KMS-11 (cell line): Measurements from ENCODE around the gene PTPDC1.

Experiments
- H2AFZ ChIP-seq: fragments of 200-600 bp; sonication (generic); 2 replicates; pipeline ENCODE4 v1.6.1; 2016; ENCODE audit warnings: antibody characterized with exemption, mixed run types, low read depth
- H3K27ac ChIP-seq: fragments of 200-600 bp; sonication (generic); 2 replicates; pipeline ENCODE4 v1.6.1; 2016; ENCODE audit warnings: mild to moderate bottlenecking, mixed run types
- H3K27me3 ChIP-seq: fragments of 200-600 bp; sonication (generic); 2 replicates; pipeline ENCODE4 v1.6.1; 2017; ENCODE audit warnings: mild to moderate bottlenecking, low read depth, mixed run types, moderate library complexity; ENCODE audit not compliant: insufficient read depth
- H3K36me3 ChIP-seq: fragments of 200-600 bp; sonication (generic); 2 replicates; pipeline ENCODE4 v1.6.1; 2017; ENCODE audit warnings: mild to moderate bottlenecking, mixed run types; ENCODE audit not compliant: insufficient read depth
- H3K4me1 ChIP-seq: fragments of 200-600 bp; sonication (generic); 2 replicates; pipeline ENCODE4 v1.6.1; 2016; ENCODE audit warnings: mild to moderate bottlenecking, low read depth, mixed run types; ENCODE audit not compliant: poor library complexity, severe bottlenecking
- H3K4me2 ChIP-seq: fragments of 200-600 bp; sonication (generic); 2 replicates; pipeline ENCODE4 v1.7.0; 2016; ENCODE audit warnings: mild to moderate bottlenecking, mixed run types
- H3K4me3 ChIP-seq: fragments of 200-600 bp; sonication (generic); IDR thresholded peaks from 2 replicates; pipeline ENCODE4 v1.6.1; 2017; ENCODE audit warnings: low read depth, low read length, mixed read lengths; ENCODE audit not compliant: insufficient read depth
- H3K79me2 ChIP-seq: fragments of 200-600 bp; sonication (generic); 2 replicates; pipeline ENCODE4 v1.6.1; 2016; ENCODE audit warnings: low read depth, mixed run types; ENCODE audit not compliant: insufficient read depth
- H3K9ac ChIP-seq: fragments of 200-600 bp; sonication (generic); 2 replicates; pipeline ENCODE4 v1.6.1; 2016; ENCODE audit warnings: mild to moderate bottlenecking, mixed run types
- H4K20me1 ChIP-seq: fragments of 200-600 bp; sonication (generic); 2 replicates; pipeline ENCODE4 v1.6.1; 2016; ENCODE audit warnings: mild to moderate bottlenecking, mixed run types; ENCODE audit not compliant: insufficient read depth
- TF ChIP-seq, protein P1 (sequence below): fragments of 200-600 bp; sonication (generic); conservative IDR thresholded peaks from 2 replicates; pipeline ENCODE4 v1.6.1; 2017; ENCODE audit warnings: low read depth, mild to moderate bottlenecking, antibody characterized with exemption, low read length, moderate library complexity, mixed read lengths

PTPDC1 gene

DNA sequence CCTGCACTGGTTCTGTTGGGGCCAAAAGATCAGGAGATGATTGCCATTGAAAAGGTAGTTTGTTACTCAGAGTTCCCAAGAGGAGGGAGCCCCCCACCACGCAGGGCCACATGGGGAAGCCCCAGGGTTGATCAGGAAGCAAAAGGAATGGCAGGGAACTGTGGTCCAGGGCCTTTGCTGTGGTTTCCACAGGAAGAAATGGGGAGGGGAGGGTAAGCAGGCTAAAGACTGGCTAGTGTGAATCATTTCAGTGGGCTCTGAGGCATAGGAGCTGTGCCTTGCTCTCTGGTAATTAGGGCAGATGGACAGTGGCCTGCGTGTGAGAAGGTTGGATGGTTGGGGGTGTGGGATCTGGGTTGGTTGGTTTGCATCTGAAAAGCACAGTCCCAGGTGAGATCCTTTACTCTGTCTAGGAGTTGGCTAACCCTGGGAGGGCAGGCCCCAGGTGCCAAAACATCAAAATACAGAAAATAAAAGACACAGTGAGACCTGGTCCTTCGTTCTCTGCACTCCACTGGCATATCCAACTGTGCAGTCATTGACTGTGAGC is 66.1 kb downstream of the PTPDC1 start:
- H3K79me2 ChIP-seq: no peaks in the 10 kb centered on the region
- no peak overlapping the region for H2AFZ ChIP-seq
- H3K4me1 ChIP-seq: no peaks in the 10 kb centered on the region
- H3K4me2 ChIP-seq: no peak overlapping the region
- no peak overlapping the region for H3K27ac ChIP-seq
- H3K27me3 ChIP-seq: no peaks in the 10 kb centered on the region
- H4K20me1 ChIP-seq: no peaks in the 10 kb centered on the region
- no peak overlapping the region for H3K4me3 ChIP-seq
- TF ChIP-seq, protein P1, sequence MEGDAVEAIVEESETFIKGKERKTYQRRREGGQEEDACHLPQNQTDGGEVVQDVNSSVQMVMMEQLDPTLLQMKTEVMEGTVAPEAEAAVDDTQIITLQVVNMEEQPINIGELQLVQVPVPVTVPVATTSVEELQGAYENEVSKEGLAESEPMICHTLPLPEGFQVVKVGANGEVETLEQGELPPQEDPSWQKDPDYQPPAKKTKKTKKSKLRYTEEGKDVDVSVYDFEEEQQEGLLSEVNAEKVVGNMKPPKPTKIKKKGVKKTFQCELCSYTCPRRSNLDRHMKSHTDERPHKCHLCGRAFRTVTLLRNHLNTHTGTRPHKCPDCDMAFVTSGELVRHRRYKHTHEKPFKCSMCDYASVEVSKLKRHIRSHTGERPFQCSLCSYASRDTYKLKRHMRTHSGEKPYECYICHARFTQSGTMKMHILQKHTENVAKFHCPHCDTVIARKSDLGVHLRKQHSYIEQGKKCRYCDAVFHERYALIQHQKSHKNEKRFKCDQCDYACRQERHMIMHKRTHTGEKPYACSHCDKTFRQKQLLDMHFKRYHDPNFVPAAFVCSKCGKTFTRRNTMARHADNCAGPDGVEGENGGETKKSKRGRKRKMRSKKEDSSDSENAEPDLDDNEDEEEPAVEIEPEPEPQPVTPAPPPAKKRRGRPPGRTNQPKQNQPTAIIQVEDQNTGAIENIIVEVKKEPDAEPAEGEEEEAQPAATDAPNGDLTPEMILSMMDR: no peak
- no peak overlapping the region for H3K9ac ChIP-seq
- H3K36me3 ChIP-seq: no peaks in the 10 kb centered on the region

DNA sequence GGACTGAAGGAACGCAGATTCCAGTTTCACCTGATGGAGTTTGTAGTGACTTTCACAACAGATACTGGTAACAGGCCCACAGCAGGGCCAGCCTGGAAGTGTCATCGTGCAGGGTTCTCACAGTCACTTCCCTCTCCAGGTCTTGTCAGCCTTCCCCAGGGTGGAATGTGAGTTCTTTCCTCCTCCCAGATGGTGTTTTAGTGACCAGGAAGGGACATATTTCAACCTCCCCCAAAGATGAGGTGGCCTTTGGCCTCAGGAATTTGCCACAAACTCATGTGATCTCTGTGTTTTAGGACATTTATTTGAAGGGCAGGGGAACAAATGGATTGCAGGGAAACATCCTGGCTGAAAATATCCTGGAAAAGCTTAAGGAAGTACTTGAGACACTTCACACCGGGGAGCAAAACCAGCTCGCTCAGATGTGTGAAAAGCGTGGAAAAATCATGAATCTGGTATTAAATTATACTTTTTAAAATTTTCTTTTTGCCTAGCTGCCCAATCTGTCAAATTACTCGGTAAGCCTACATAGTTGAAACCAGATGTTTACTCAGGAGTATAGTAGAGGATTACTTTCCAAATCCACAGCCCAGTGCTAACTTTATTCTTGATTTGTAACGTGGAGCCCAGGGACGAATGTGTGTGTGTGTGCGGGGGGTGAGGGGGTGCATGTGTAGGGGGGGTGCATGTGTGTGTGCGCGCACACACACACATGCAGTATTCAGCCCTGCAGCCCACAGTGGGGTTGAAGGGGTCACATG is 66.8 kb downstream of the PTPDC1 start:
- Histone ChIP-seq H2AFZ (no peak overlapping the region), H3K27ac (no peak overlapping the region), H3K4me3 (no peak overlapping the region), H3K9ac (no peak overlapping the region), H3K27me3 (no peaks in the 10 kb centered on the region), H3K4me2 (no peak overlapping the region), H3K36me3 (no peaks in the 10 kb centered on the region), H4K20me1 (no peaks in the 10 kb centered on the region), H3K79me2 (no peaks in the 10 kb centered on the region), H3K4me1 (no peaks in the 10 kb centered on the region)
- TF ChIP-seq, protein P1: no peak

DNA sequence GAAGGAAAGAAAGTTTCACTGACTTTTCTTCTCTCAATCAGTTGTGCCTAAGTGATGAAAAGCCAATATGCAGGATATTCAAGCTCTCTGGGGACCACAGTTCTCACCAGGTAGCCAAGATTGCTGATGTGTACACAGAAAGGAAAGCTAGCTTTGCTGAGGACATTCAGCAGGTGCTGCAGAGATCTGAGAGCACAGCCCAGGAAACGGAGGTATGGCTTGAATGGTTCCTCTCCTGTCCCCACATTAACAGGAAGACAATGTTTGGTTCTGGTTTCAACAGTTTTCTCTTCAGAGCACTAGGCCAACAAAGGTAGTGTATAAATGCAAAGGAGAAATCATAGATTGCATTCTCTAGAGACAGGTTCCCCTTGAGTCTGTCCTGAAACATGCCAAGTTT is 69.6 kb downstream of the PTPDC1 start:
- H4K20me1 ChIP-seq: no peaks in the 10 kb centered on the region
- TF ChIP-seq, protein P1: no peak
- no peak overlapping the region for H3K9ac ChIP-seq
- H2AFZ ChIP-seq: no peak overlapping the region
- H3K4me3 ChIP-seq: no peak overlapping the region
- H3K27me3 ChIP-seq: no peaks in the 10 kb centered on the region
- no peak overlapping the region for H3K27ac ChIP-seq
- no peaks in the 10 kb centered on the region for H3K36me3 ChIP-seq
- H3K79me2 ChIP-seq: no peaks in the 10 kb centered on the region
- H3K4me1 ChIP-seq: no peaks in the 10 kb centered on the region
- H3K4me2 ChIP-seq: no peak overlapping the region

DNA sequence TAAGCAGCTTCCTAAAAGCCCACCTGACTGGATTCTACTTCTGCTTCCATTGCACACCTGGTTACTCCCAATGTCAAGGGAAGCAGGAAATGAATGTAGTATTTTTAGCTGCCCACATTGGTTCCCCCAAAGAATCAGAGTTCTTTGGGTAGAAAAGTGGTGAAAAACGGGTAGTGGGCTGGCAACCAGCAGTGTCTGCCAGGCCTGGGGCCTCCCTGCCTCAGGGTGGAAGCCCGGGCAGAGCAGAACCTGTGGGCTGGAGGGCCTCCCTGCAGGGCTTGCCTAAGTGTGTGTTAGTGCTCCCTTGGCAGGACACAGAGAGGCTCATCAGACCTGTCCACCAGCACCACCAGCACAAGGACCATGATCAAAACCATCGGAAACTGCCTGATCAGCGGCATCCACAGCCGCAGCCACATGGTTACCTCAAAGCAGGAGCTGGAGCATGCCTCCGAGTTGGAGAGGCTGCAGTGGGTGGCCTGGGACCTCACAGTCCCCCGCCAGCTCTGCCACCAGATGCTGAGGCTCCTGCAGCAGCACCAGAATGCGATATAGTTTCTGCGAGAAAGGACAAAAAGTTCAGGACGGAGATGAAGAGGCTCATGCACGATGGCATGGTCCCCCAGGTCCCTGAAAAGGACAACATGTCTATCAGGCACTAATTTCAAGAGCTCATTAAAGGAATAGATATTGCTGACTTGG is 72.2 kb downstream of the PTPDC1 start:
- Histone ChIP-seq H3K79me2 (no peaks in the 10 kb centered on the region), H2AFZ (no peak overlapping the region), H3K4me3 (no peak overlapping the region), H4K20me1 (no peaks in the 10 kb centered on the region), H3K27ac (no peak overlapping the region), H3K4me1 (no peaks in the 10 kb centered on the region), H3K36me3 (no peaks in the 10 kb centered on the region), H3K4me2 (no peak overlapping the region), H3K27me3 (no peaks in the 10 kb centered on the region), H3K9ac (no peak overlapping the region)
- TF ChIP-seq, protein P1: no peak
